Gastroesophageal sphincter (tissue), 3 donors: ENCODE data around the gene RTN4IP1.

ENCODE experiments used
- POLR2A ChIP-seq, 2 donors: fragments of 450-650 bp; IDR thresholded peaks; one replicate each; pipeline ENCODE4 v1.6.1; 2017; ENCODE audit warnings: antibody characterized with exemption in 2 of 2, mild to moderate bottlenecking in 2 of 2, moderate library complexity in 1 of 2
- POLR2AphosphoS5 ChIP-seq: sonication (generic); formaldehyde crosslinking; IDR thresholded peaks from one replicate; pipeline ENCODE4 v1.6.1; 2017; ENCODE audit warnings: antibody characterized with exemption
- TF ChIP-seq, protein P1 (sequence below), 4 experiments: fragments of 200-600 bp in 2 of 4; fragments of 450-650 bp in 2 of 4; sonication (generic) in 1 of 4; IDR thresholded peaks; one replicate each; pipeline ENCODE4 v1.5.1; 2017 to 2019; ENCODE audit warnings: antibody characterized with exemption in 4 of 4, mild to moderate bottlenecking in 2 of 4, moderate library complexity in 2 of 4

DNA sequence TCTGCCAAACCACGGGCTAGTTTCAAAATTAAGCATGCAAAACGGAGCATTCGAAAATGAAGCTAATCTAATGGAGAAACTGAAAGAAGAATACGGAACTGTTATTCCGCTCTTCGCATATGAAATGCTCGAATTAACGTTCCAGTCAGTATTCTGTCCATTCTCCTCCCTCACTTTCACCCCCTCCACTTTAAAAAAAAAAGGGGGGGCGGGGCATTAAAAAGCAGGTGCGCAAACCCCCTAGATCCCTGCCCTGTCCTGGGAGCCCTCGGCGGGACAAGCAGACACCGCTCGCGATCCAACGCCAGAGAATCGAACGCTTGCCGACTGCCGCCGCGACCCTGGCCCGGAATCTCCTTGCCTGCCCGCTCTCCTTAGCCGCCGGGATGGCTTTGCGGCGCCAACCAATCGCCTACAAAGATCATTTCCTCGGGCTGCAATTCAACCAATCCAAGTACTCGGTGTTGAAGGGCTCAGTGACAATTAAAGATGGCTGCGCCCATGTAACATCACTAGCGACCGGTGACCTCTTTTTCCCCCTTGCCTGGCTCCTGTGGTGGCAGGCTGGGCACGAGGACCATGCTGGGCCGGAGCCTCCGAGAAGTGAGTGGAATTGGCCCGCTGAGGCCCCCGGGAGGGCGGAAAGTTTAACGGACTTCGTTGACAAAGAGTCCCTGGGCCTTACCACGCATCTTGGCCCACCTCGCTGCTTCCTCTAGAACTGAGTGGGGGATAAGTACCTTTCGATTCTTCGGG, at the start of gene RTN4IP1, which contains the start of gene QRSL1:
- TF ChIP-seq POLR2AphosphoS5 (peak; percentile 69), POLR2A (IDR thresholded peaks at IDR 0.05) (peak in 1 of 2 donors; percentile 22)
- TF ChIP-seq, protein P1, sequence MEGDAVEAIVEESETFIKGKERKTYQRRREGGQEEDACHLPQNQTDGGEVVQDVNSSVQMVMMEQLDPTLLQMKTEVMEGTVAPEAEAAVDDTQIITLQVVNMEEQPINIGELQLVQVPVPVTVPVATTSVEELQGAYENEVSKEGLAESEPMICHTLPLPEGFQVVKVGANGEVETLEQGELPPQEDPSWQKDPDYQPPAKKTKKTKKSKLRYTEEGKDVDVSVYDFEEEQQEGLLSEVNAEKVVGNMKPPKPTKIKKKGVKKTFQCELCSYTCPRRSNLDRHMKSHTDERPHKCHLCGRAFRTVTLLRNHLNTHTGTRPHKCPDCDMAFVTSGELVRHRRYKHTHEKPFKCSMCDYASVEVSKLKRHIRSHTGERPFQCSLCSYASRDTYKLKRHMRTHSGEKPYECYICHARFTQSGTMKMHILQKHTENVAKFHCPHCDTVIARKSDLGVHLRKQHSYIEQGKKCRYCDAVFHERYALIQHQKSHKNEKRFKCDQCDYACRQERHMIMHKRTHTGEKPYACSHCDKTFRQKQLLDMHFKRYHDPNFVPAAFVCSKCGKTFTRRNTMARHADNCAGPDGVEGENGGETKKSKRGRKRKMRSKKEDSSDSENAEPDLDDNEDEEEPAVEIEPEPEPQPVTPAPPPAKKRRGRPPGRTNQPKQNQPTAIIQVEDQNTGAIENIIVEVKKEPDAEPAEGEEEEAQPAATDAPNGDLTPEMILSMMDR (IDR thresholded peaks at IDR 0.05): no peak
